Pons (tissue), 1 donor: ENCODE measurements around the gene LPP.

ENCODE experiments used
- DNase-seq: peaks from one replicate; pipeline ENCODE4 v3.0.0-alpha.2; 2016; ENCODE audit warnings: low spot score

Gene LPP

GRCh38 chr3:188220097-188220788 lies 66.3 kb downstream of the LPP start:
- no peak for DNase-seq

- no peak for DNase-seq
These were observed 67.2 kb downstream of the LPP start for GRCh38 chr3:188220988-188221818.

- no peak for DNase-seq
These were observed 70.0 kb downstream of the LPP start for GRCh38 chr3:188223936-188224335.

- no peak for DNase-seq
These were observed 73.5 kb downstream of the LPP start for GRCh38 chr3:188227442-188227841.

- no peak for DNase-seq
These were observed 75.2 kb downstream of the LPP start for GRCh38 chr3:188229177-188229576.

- no peak for DNase-seq
These were observed 75.8 kb downstream of the LPP start for GRCh38 chr3:188229726-188230125.

GRCh38 chr3:188230962-188231361 lies 77.0 kb downstream of the LPP start:
- DNase-seq, result no peak

GRCh38 chr3:188231456-188231855 lies 77.5 kb downstream of the LPP start:
- no peak for DNase-seq

GRCh38 chr3:188232656-188233055 lies 78.7 kb downstream of the LPP start:
- DNase-seq, result no peak

GRCh38 chr3:188233320-188233719 lies 79.4 kb downstream of the LPP start:
- no peak for DNase-seq

- no peak for DNase-seq
These were observed 80.2 kb downstream of the LPP start for GRCh38 chr3:188234132-188234531.

GRCh38 chr3:188236271-188236670 lies 82.3 kb downstream of the LPP start:
- no peak for DNase-seq

- no peak for DNase-seq
These were observed 85.1 kb downstream of the LPP start for GRCh38 chr3:188239035-188239434.

GRCh38 chr3:188239577-188239976 lies 85.6 kb downstream of the LPP start:
- DNase-seq, result no peak

- no peak for DNase-seq
These were observed 86.4 kb downstream of the LPP start for GRCh38 chr3:188240189-188240981.

GRCh38 chr3:188241072-188241471 lies 87.1 kb downstream of the LPP start:
- DNase-seq, result peak; percentile 44

GRCh38 chr3:188241883-188242282 lies 87.9 kb downstream of the LPP start:
- DNase-seq, result no peak

GRCh38 chr3:188242436-188243123 lies 88.6 kb downstream of the LPP start:
- DNase-seq, result no peak

GRCh38 chr3:188243124-188243795 lies 89.3 kb downstream of the LPP start:
- no peak for DNase-seq

- no peak for DNase-seq
These were observed 90.5 kb downstream of the LPP start for GRCh38 chr3:188244395-188244861.

GRCh38 chr3:188246905-188247304 lies 92.9 kb downstream of the LPP start:
- no peak for DNase-seq
